Right atrium auricular region (tissue), 2 donors: ENCODE results near the gene TRAPPC2. TPM values are rescaled to one million over a fixed set of nuclear protein-coding genes. Genes with fewer than 3 reads are reported as not detected.

Experiments used
- DNase-seq: peaks from one replicate; pipeline ENCODE4 v3.0.0-alpha.2; 2019; ENCODE audit warnings: low spot score
- H3K27ac ChIP-seq, 2 donors: fragments of 200-600 bp; sonication (generic); 1 replicate in 1 of 2; 2 replicates in 1 of 2; pipeline ENCODE4 v1.5.1; 2016 to 2019
- H3K27me3 ChIP-seq, 2 donors: fragments of 200-600 bp; sonication (generic); one replicate each; pipeline versions ENCODE4 v1.5.1 to v1.6.0; 2017 to 2019
- H3K36me3 ChIP-seq: fragments of 200-600 bp; sonication (generic); one replicate; pipeline ENCODE4 v1.5.1; 2016
- H3K4me1 ChIP-seq, 2 donors: fragments of 200-600 bp; sonication (generic); one replicate each; pipeline versions ENCODE4 v1.5.1 to v1.6.0; 2017 to 2019
- H3K4me3 ChIP-seq, 2 donors: fragments of 200-600 bp; sonication (generic); 1 replicate in 1 of 2; 2 replicates in 1 of 2; pipeline ENCODE4 v1.5.1; 2017 to 2019; ENCODE audit warnings: mild to moderate bottlenecking in 1 of 2, moderate library complexity in 1 of 2
- H3K9me3 ChIP-seq, 2 donors: fragments of 200-600 bp; sonication (generic); one replicate each; pipeline ENCODE4 v1.5.1; 2019
- total RNA-seq, 2 donors: library from RNA; depleted of rRNA; stranded (reverse); fragments of >200 nt; gene quantifications; one replicate each; pipeline ENCODE4 v1.1.0, GENCODE V29; 2016
- TF ChIP-seq, protein P1 (sequence below), 2 donors: fragments of 200-600 bp; sonication (generic); IDR thresholded peaks; one replicate each; pipeline ENCODE4 v1.5.1; 2019; ENCODE audit warnings: antibody characterized with exemption in 2 of 2

TRAPPC2 gene
- total RNA-seq, 2 donors from 2014 or later, result 6.6 to 7.6 TPM

GRCh38 chrX:13761606-13762414, 27.4 kb upstream of the TRAPPC2 start:
- no peak for DNase-seq
- Histone ChIP-seq H3K27ac (no peak overlapping the region), H3K36me3 (peaks cover 18% of the 10 kb centered on the region), H3K27me3 (no peaks in the 10 kb centered on the region), H3K4me3 (no peak overlapping the region), H3K4me1 (no peaks in the 10 kb centered on the region), H3K9me3 (no peaks in the 10 kb centered on the region)
- TF ChIP-seq, protein P1, sequence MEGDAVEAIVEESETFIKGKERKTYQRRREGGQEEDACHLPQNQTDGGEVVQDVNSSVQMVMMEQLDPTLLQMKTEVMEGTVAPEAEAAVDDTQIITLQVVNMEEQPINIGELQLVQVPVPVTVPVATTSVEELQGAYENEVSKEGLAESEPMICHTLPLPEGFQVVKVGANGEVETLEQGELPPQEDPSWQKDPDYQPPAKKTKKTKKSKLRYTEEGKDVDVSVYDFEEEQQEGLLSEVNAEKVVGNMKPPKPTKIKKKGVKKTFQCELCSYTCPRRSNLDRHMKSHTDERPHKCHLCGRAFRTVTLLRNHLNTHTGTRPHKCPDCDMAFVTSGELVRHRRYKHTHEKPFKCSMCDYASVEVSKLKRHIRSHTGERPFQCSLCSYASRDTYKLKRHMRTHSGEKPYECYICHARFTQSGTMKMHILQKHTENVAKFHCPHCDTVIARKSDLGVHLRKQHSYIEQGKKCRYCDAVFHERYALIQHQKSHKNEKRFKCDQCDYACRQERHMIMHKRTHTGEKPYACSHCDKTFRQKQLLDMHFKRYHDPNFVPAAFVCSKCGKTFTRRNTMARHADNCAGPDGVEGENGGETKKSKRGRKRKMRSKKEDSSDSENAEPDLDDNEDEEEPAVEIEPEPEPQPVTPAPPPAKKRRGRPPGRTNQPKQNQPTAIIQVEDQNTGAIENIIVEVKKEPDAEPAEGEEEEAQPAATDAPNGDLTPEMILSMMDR (IDR thresholded peaks at IDR 0.05), result no peak

DNA sequence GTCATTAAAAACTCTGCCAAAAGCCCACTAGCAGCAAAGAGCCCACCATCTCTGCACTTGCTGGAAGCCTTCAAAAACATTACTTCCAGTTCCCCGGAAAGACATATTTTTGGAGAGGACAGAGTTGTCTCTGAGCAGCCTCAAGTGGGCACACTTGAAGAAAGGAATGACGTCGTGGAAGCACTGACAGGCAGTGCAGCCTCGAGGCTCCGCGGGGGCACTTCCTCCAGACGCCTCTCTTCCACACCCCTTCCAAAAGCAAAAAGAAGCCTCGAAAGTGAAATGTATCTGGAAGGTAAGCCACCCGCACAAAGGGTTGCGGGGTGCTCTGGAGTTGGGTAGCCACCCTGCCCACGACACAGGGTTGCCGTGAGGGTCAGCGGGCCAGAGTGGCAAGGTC, 26.0 kb upstream of the TRAPPC2 start:
- Histone ChIP-seq H3K27me3 (no peaks in the 10 kb centered on the region), H3K4me1 (no peaks in the 10 kb centered on the region), H3K27ac (no peak overlapping the region), H3K36me3 (peaks cover 18% of the 10 kb centered on the region), H3K4me3 (no peak overlapping the region), H3K9me3 (no peaks in the 10 kb centered on the region)
- TF ChIP-seq, protein P1 (IDR thresholded peaks at IDR 0.05), result no peak
- no peak for DNase-seq

DNA sequence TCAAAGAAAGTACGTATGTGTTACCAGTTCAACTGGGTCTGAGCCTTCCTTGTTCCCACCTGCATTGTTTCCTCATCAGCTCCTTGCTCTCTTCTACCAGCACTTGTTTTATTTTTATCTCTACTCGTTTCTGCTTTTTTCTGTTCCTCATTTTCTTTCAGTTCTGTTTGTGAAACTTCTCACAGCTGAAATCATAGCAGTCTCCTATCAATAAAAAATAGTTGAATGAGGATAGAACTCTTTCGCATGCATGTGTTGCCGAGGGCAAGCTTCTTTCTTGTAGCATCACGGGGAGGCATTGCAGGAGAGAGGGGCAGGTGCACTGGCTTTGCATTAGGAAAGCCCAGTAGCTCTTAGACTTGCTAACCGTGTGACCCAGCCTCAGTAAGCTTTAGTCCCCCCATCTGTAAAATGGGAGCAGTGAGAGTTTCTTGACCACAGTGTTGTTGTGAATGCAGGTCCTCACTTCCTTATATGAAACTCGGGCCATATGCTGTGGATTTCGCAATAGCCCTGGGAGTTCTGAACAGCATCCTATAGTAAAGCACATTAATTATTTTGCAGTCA, 24.8 kb upstream of the TRAPPC2 start:
- Histone ChIP-seq H3K9me3 (no peaks in the 10 kb centered on the region), H3K36me3 (peaks cover 18% of the 10 kb centered on the region), H3K4me3 (no peak overlapping the region), H3K4me1 (no peaks in the 10 kb centered on the region), H3K27me3 (no peaks in the 10 kb centered on the region), H3K27ac (no peak overlapping the region)
- TF ChIP-seq, protein P1 (IDR thresholded peaks at IDR 0.05), result no peak
- no peak for DNase-seq

GRCh38 chrX:13756381-13756780, 22.0 kb upstream of the TRAPPC2 start:
- TF ChIP-seq, protein P1 (IDR thresholded peaks at IDR 0.05), result no peak
- Histone ChIP-seq H3K27me3 (no peaks in the 10 kb centered on the region), H3K27ac (no peak overlapping the region), H3K9me3 (no peaks in the 10 kb centered on the region), H3K36me3 (peaks cover 23% of the 10 kb centered on the region), H3K4me1 (no peaks in the 10 kb centered on the region), H3K4me3 (no peak overlapping the region)
- no peak for DNase-seq

DNA sequence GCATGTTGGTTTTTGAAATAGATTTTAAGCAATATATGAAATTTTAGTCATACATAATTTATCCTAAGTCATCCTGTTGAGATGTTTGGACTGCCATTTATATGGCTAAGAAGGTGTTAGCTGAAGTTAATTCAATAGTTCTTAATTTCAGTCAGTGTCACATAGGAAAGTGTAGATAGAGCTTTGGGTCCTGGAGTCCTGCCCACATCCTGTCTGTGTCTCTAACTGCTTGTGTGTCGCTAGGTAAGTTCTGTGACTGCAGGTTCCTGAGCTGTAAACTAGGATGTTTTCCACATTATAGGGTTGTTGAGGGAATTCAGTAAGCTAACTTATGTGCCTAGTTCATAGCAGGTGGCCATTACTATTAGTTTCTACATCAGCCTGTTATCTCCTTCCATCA, 20.8 kb upstream of the TRAPPC2 start:
- Histone ChIP-seq H3K27me3 (no peaks in the 10 kb centered on the region), H3K36me3 (peaks cover 12% of the 10 kb centered on the region), H3K9me3 (no peaks in the 10 kb centered on the region), H3K4me3 (no peak overlapping the region), H3K27ac (no peak overlapping the region), H3K4me1 (no peaks in the 10 kb centered on the region)
- TF ChIP-seq, protein P1 (IDR thresholded peaks at IDR 0.05), result no peak
- DNase-seq, result no peak
